Panc1 (cell line): ENCODE data around the gene SH3BGRL2. TPM values are rescaled to one million over a fixed set of nuclear protein-coding genes. Genes with fewer than 3 reads are reported as not detected.

ENCODE experiments used
- ATAC-seq: fragments of 200-7000 bp; cut with Tn5 transposase; 2 replicates; pipeline ENCODE4 v1.9.1; 2020; ENCODE audit warnings: mild to moderate bottlenecking, moderate library complexity
- BruUV-seq: library from RNA; stranded (reverse); fragments of 400-500 nt; replicated peaks from 2 replicates; lab custom pipeline; 2021; lab: Mats Ljungman, UMichigan
- CTCF ChIA-PET: fragments of 300-600 bp; sonication (Branson Sonifier 250); formaldehyde crosslinking; loops from one replicate; lab custom pipeline; 2022; ENCODE audit warnings: antibody characterized with exemption; lab: Charles Lee
- POLR2A ChIA-PET: fragments of 300-600 bp; sonication (Branson Sonifier 250); formaldehyde crosslinking; loops from one replicate; lab custom pipeline; 2022; ENCODE audit warnings: antibody characterized with exemption; lab: Charles Lee
- DNase-seq: peaks from one replicate; pipeline ENCODE4 v3.0.0-alpha.2; 2010; ENCODE audit warnings: low read depth, low spot score
- H3K27ac ChIP-seq: 2 replicates; pipeline ENCODE4 v1.5.1; 2011; ENCODE audit warnings: mild to moderate bottlenecking, low read length, inconsistent platforms
- H3K27me3 ChIP-seq: fragments of 200-500 bp; sonication (Bioruptor generic); 2 replicates; pipeline ENCODE4 v1.6.0; 2014; ENCODE audit warnings: low read length, inconsistent platforms; ENCODE audit not compliant: control insufficient read depth, insufficient read depth
- H3K36me3 ChIP-seq: fragments of 200-500 bp; sonication (Bioruptor generic); 2 replicates; pipeline ENCODE4 v1.5.1; 2014; ENCODE audit warnings: inconsistent platforms, mild to moderate bottlenecking, low read length, moderate library complexity; ENCODE audit not compliant: control insufficient read depth, insufficient read depth
- H3K4me1 ChIP-seq: 2 replicates; pipeline ENCODE4 v1.5.1; 2011; ENCODE audit warnings: inconsistent platforms, mild to moderate bottlenecking, low read length, moderate library complexity; ENCODE audit not compliant: control insufficient read depth, insufficient read depth
- H3K4me3 ChIP-seq, 2 experiments: 2 replicates each; pipeline ENCODE4 v1.5.1; 2011 to 2012; ENCODE audit warnings: low read depth in 2 of 2, low read length in 2 of 2, mild to moderate bottlenecking in 2 of 2, inconsistent platforms in 1 of 2, moderate library complexity in 1 of 2
- H3K9me3 ChIP-seq: fragments of 200-500 bp; sonication (Bioruptor generic); 2 replicates; pipeline ENCODE4 v1.5.1; 2014; ENCODE audit warnings: low read depth, mild to moderate bottlenecking, inconsistent platforms, low read length, moderate library complexity; ENCODE audit not compliant: control insufficient read depth, insufficient read depth
- CTCF ChIP-seq: fragments of 450-650 bp; IDR thresholded peaks from 2 replicates; pipeline ENCODE4 v1.5.1; 2017; ENCODE audit warnings: mild to moderate bottlenecking
- POLR2AphosphoS5 ChIP-seq: IDR thresholded peaks from 2 replicates; pipeline ENCODE4 v1.6.1; 2012; ENCODE audit warnings: mild to moderate bottlenecking, low read depth, low read length, moderate library complexity
- SIN3A ChIP-seq: IDR thresholded peaks from 2 replicates; pipeline ENCODE4 v1.6.1; 2012; ENCODE audit warnings: low read depth, mild to moderate bottlenecking, low read length, moderate library complexity, borderline replicate concordance; ENCODE audit not compliant: insufficient read depth
- TCF7L2 ChIP-seq: IDR thresholded peaks from 2 replicates; pipeline ENCODE4 v1.6.1; 2011; ENCODE audit warnings: mild to moderate bottlenecking, low read depth, low read length, inconsistent platforms
- in situ Hi-C: cut with HindIII; loops from 2 replicates; pipeline ENCODE4 v1.10.0; 2016; ENCODE audit warnings: low sequenced_read_pairs, low pct_unique_long_range_greater_than_20kb
- intact Hi-C: fragments of 100-400 bp; cut with micrococcal nuclease; formaldehyde crosslinking; loops from one replicate; pipeline ENCODE4 v1.10.0; 2022; ENCODE audit not compliant: unreplicated experiment
- total RNA-seq: library from RNA; stranded (reverse); gene quantifications from one replicate; pipeline ENCODE4 v1.2.1, GENCODE V29; 2021; ENCODE audit not compliant: unreplicated experiment
- TF ChIP-seq, protein P1 (sequence below), 2 experiments: IDR thresholded peaks; 2 replicates each; pipeline ENCODE4 v1.6.1; 2011 to 2012; ENCODE audit warnings: low read depth in 2 of 2, control low read depth in 1 of 2, low read length in 1 of 2, mild to moderate bottlenecking in 1 of 2, moderate library complexity in 1 of 2; ENCODE audit not compliant: insufficient read depth in 1 of 2

Gene SH3BGRL2
- total RNA-seq, 1 experiment from 2014 or later = 8.5 TPM

DNA sequence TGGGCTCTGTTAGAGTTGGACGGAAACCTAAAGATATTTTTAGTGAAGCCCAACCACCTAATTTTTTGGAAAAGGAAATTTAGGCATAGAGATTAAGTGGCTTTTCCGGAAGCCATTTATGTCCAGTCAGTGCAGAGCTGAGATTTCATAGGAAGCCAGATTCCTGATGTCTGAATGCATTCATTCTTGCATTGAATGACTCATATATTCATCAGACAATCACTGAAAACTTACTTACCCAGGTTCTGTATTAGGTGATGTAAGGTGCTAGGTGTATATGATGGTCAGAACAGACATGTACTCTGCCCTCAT lies 4.1 kb downstream of the SH3BGRL2 start:
- intact Hi-C loops = no loop called here
- no TSS peak for BruUV-seq
- TF ChIP-seq CTCF (no peak), POLR2AphosphoS5 (no peak), TCF7L2 (no peak)

DNA sequence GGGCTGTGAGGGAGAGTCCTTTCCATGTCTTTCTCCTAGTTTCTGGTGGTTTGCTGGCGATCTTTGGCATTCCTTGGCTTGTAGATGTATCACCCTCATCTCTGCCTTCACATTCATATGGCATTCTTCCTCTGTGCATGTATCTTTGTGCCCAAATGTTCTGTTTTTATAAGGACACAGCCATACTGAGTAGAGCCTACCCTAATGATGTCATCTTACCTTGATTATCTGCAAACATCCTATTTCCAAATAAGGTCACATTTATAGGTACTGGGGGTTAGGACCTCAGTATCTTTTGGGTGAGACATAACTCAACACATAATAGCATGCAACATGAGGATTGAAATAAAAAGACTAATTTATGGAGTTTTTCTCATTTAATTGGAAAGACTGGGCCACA lies 5.5 kb downstream of the SH3BGRL2 start:
- H3K36me3 ChIP-seq = no peaks in the 10 kb centered on the region; the same call in 1 of the 2 replicates
- POLR2A ChIA-PET = no interaction called here
- DNase-seq (no peak), ATAC-seq (no peak)
- peaks cover 14% of the 10 kb centered on the region for H3K27me3 ChIP-seq
- TF ChIP-seq, protein P1, sequence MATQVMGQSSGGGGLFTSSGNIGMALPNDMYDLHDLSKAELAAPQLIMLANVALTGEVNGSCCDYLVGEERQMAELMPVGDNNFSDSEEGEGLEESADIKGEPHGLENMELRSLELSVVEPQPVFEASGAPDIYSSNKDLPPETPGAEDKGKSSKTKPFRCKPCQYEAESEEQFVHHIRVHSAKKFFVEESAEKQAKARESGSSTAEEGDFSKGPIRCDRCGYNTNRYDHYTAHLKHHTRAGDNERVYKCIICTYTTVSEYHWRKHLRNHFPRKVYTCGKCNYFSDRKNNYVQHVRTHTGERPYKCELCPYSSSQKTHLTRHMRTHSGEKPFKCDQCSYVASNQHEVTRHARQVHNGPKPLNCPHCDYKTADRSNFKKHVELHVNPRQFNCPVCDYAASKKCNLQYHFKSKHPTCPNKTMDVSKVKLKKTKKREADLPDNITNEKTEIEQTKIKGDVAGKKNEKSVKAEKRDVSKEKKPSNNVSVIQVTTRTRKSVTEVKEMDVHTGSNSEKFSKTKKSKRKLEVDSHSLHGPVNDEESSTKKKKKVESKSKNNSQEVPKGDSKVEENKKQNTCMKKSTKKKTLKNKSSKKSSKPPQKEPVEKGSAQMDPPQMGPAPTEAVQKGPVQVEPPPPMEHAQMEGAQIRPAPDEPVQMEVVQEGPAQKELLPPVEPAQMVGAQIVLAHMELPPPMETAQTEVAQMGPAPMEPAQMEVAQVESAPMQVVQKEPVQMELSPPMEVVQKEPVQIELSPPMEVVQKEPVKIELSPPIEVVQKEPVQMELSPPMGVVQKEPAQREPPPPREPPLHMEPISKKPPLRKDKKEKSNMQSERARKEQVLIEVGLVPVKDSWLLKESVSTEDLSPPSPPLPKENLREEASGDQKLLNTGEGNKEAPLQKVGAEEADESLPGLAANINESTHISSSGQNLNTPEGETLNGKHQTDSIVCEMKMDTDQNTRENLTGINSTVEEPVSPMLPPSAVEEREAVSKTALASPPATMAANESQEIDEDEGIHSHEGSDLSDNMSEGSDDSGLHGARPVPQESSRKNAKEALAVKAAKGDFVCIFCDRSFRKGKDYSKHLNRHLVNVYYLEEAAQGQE (IDR thresholded peaks at IDR 0.05; ENCODE audit: insufficient read depth in 1 of 2, low read depth in 2 of 2, low read length in 1 of 2) = no peak
- TF ChIP-seq SIN3A (no peak), POLR2AphosphoS5 (no peak), CTCF (no peak), TCF7L2 (no peak)
- no peaks in the 10 kb centered on the region for H3K9me3 ChIP-seq
- no peak overlapping the region for H3K27ac ChIP-seq
- BruUV-seq = no TSS peak
- intact Hi-C loops = no loop called here
- H3K4me3 ChIP-seq = no peak overlapping the region
- H3K4me1 ChIP-seq = no peaks in the 10 kb centered on the region; the same call in 1 of the 2 replicates
- in situ Hi-C loops = no loop called here
- CTCF ChIA-PET = no interaction called here

More for the DNA sequence above, 4.1 kb downstream of the SH3BGRL2 start:
- no peaks in the 10 kb centered on the region; the same call in 1 of the 2 replicates for H3K36me3 ChIP-seq
- H3K9me3 ChIP-seq = no peaks in the 10 kb centered on the region
- H3K27ac ChIP-seq = no peak overlapping the region
- peaks cover 14% of the 10 kb centered on the region for H3K27me3 ChIP-seq
- ATAC-seq = no peak
- DNase-seq = no peak
- ChIA-PET CTCF (no interaction called here), POLR2A (no interaction called here)
- no peak overlapping the region for H3K4me3 ChIP-seq
- H3K4me1 ChIP-seq = peaks cover 6% of the 10 kb centered on the region
- in situ Hi-C loops = no loop called here
